ENCODE measurements around the gene MGAT4B.
"Not testable (repeated sequence)": the region's sequence is repeated elsewhere in the genome, so short reads cannot be mapped to it uniquely, and the experiment has no call there.

Gene MGAT4B

DNA sequence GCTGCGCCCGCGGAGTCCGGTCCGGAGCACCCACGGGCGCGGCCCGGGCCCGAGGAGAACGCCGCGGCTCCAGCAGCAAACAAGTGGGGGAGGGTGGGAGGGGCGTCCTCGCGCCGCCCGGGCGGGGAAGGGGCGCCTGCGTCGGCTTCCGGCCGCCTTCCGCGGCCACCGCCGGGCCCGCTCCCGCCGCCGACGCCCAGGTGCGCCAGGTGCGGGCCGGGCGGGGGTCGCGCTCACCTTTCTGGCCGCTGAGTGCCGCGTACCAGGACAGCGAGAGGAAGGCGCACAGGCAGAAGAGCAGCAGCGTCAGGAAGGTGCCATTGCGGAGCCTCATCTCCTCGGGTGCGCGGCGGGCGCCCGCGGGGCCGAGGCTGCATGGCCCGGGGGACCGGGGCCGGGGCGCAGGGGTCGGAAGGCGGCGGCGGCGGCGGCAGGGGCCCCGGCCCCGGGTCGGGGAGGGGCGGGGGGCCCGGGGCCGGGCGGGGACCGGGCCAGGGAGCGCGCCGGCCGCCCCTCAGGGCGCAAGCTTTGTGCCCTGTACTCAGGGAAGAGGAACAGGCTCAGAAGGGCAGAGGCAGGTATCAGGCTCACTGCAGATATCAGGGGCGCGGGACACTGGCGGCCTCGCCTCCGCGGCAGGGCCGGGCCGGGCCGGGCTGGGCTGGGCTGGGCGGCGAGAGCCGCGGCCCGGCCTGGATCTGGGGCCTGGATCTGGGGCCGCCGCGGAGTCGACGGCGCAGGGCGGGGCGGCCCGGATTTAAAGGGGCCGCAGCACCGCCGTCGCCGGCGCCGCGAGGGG is at the start of gene MGAT4B:
MGAT4B (minus strand) TSS at position 617 of the 799 bp plus-strand sequence; CDS start at position 334, 283 bp downstream.
- peak; percentile 56 for DNase-seq (ENCODE audit: low spot score)

DNA sequence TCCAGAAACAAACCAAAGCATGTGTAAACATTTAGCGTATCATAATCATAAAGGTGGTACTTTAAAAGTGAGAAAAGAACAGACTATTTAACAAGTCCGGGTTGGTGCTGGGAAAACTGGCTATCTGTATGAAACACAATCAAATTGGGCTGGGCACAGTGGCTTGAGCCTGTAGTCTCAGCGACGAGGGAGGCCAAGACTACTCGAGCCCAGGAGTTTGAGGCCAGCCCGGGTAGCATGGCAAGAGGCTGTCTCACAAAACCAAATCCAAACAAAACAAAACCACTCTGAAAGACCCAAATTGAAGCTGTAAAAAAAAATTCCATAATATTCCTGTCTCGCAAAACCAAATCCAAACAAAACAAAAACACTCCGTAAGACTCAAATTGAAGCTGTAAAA is 47.7 kb upstream of the MGAT4B start:
- no peak for DNase-seq (ENCODE audit: low spot score)

DNA sequence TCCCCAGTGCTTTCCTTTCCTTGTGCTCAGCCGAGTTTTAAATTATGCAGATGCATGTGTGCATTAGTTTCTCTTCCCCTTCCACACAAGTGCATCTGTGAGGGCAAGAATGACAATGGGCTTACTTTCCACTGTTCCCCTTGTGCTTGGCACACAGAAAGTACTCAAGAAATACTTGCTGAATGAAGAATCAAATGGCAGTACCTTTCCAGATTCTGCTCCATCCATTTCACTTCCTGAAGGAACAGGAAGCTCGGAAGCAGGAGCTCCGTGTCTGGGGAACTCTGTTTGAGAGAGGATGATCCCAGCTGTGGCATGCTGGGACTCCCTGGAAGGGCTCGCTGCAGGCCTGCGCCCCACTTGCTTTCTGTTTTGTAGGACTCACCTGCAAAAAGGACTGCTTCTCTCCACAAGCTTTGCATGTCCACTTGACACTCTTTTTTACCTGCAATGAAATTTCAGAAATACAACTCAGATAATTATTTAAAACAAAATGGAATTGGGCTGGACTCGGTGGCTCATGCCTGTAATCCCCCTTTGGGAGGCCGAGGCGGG is 46.4 kb upstream of the MGAT4B start:
- no peak for DNase-seq (ENCODE audit: low spot score)

DNA sequence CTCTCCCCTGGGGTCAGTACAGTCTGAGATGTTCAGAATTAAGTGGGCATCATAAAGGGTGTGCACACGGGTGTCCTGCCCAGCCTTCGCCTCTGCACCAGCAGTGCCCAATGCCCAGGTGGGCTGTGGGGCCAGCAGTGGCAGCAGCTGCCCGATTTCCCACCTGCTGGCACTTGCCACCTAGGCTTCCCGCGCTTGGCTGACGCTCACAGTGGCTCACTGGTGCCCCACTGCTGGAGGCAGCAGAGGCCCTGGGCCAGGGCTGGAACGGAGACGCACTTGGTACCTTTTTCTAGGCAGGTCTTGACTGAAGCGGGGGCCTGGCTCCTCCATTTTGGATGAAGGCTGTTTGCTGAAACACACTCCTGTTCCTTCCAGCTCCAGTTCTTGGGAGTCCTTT is 35.0 kb upstream of the MGAT4B start:
- no peak for DNase-seq (ENCODE audit: low spot score)

DNA sequence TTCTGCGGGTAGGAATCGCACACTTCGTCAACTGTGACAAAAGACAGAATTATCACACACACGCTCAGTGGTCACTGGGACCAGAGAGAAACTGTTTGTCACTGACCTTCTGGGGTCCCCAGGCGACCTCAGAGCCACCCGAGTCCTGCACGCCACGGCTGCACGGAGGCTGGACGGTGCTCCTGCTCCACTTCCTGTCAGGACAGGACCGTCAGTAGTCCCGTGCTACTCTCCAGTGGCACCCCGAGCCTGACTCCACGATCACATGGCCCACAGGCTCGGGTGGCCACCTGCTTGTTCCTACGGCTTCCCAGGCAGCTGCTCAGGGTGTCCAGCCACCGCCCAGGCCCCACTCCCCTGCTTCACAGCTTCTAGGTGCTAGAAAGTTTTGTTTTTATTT is 34.1 kb upstream of the MGAT4B start:
- DNase-seq (ENCODE audit: low spot score), result no peak

DNA sequence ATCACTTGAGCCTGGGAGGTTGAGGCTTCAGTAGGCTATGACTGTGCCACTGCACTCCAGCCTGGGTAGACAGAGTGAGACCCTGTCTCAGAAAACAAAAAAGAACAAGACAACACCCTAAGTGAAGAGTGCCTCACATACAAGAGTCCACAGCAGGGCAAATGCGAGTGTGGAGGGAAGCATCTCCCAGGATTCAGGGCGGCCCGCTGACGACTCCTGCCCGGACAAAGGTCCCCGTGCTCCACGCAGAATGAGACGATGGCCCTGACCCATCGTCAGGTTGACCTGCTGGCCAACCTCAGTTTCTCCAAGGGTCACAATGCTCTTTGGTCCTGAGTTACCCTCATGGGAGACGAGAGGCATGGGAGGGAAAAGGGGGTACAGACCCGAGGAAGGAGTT is 33.7 kb upstream of the MGAT4B start:
- no peak for DNase-seq (ENCODE audit: low spot score)

DNA sequence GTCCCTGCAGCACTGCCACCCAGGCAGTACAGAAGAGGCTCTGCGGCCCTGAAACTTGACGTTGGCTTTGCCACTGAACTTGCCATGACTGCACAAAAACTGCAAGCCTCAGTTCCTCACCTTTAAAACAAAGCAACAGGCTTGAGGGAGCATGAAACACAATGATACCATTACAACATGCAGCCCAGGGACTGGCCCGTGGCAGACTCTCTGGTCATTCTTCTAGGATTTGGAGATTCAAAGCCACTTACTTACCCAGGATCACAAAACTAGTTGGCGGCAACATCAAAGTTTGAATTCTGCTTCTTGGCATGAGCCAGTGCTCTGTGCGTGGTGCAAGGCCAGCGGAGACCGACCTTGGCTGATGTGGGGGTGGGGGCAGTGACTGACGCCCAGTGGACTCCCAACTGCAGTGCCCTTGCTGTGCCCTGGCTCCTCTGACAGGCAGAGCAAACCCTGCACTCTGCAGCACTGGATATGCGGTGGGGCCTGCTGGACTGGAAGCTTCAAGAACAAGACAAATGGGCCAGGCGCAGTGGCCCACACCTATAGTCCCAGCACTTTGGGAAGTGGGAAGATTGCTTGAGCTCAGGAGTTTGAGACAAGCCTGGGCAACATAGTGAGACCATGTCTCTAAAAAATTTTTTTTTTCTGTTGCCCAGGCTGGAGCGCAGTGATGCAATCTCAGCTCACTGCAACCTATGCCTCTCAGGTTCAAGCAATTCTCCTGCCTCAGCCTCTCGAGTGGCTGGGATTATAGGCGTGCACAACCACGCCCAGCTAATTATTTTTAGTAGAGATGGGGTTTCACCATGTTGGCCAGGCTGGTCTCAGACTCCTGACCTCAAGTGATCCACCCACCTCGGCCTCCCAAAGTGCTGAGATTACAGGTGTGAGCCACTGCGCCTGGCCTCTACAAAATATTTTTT is 32.9 kb upstream of the MGAT4B start:
- no peak for DNase-seq (ENCODE audit: low spot score)

DNA sequence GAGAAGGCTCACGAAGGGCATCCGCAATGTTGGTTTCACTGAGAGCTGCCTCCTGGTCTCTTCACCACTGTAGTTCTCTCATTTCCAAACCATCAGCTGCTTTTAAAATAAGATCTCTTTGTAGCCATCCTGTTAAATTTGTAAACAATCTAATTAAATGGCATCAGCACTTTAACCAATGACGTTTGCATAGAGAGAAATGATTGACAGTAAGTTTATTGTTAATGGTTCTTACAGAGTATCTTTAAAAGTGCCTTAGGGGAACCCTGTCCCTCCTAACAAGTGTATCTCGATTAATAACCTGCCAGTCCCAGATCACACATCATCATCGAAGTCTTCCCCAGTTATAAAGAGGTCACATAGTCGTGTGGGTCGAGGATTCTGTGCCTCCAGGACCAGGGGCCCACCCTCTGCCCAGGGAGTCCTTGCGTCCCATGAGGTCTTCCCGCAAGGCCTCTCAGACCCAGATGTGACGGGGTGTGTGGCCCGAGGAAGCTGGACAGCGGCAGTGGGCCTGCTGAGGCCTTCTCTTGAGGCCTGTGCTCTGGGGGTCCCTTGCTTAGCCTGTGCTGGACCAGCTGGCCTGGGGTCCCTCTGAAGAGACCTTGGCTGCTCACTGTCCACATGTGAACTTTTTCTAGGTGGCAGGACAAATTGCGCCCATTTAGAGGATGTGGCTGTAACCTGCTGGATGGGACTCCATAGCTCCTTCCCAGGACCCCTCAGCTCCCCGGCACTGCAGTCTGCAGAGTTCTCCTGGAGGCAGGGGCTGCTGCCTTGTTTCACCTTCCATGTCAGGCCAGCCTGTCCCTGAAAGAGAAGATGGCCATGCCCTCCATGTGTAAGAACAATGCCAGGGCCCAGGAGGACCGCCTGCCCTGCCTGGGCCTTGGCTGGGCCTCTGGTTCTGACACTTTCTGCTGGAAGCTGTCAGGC is 30.7 kb upstream of the MGAT4B start:
- DNase-seq (ENCODE audit: low spot score), result no peak

DNA sequence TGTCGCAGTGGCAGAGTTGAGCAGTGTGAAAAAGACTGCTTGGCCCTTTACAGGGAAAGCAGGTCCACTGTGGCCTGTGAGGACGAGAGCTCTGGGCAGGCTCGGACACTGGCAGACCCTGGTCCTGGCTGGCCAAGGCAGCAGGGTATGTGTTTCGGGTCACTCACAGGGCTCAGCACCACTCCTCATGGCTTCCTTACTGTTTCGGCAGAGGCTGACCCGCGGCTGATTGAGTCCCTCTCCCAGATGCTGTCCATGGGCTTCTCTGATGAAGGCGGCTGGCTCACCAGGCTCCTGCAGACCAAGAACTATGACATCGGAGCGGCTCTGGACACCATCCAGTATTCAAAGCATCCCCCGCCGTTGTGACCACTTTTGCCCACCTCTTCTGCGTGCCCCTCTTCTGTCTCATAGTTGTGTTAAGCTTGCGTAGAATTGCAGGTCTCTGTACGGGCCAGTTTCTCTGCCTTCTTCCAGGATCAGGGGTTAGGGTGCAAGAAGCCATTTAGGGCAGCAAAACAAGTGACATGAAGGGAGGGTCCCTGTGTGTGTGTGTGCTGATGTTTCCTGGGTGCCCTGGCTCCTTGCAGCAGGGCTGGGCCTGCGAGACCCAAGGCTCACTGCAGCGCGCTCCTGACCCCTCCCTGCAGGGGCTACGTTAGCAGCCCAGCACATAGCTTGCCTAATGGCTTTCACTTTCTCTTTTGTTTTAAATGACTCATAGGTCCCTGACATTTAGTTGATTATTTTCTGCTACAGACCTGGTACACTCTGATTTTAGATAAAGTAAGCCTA is 29.8 kb upstream of the MGAT4B start:
- peak; percentile 65 for DNase-seq (ENCODE audit: low spot score)

DNA sequence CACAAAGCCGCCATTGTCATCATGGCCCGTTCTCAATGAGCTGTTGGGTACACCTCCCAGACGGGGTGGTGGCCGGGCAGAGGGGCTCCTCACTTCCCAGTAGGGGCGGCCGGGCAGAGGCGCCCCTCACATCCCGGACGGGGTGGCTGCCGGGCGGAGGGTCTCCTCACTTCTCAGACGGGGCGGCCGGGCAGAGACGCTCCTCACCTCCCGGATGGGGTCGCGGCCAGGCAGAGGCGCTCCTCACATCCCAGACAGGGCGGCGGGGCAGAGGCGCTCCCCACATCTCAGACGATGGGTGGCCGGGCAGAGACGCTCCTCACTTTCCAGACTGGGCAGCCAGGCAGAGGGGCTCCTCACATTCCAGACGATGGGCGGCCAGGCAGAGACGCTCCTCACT is 28.2 kb upstream of the MGAT4B start:
- not testable (repeated sequence) for DNase-seq (ENCODE audit: low spot score)

DNA sequence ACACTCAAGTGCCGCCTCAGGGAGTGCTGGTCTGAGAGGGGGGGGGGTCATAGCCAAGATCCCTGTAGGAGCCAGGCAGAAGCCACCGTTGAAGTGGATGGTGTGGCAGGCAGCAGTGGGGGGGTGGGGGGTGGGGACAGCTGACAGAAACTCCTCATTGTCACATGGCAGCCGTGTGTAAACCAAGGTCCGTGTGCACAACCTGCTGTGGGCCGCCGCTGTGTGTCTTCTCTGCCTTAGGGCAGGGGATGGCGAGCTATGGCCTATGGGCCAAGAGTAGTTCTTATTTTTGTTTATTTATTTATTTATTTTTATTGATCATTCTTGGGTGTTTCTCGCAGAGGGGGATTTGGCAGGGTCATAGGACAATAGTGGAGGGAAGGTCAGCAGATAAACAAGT is 27.5 kb upstream of the MGAT4B start:
- no peak for DNase-seq (ENCODE audit: low spot score)

DNA sequence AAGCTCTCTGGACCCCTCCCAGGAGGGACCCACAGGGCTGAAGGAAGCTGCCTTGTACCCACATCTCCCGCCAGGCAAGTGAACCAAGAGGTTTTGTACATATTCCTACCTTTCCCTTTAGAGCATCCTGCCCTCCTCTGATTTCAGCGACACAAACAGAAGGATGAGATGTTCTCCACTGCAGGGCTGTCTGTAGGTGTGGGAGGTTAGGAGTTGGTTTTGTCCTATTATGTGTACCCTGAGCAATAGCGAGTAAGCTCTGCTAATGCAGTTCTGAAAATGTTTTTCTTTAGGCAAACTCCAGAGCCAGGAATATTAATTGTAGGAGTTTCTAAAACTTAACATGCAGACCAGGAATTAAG is 27.0 kb upstream of the MGAT4B start:
- DNase-seq (ENCODE audit: low spot score), result no peak

DNA sequence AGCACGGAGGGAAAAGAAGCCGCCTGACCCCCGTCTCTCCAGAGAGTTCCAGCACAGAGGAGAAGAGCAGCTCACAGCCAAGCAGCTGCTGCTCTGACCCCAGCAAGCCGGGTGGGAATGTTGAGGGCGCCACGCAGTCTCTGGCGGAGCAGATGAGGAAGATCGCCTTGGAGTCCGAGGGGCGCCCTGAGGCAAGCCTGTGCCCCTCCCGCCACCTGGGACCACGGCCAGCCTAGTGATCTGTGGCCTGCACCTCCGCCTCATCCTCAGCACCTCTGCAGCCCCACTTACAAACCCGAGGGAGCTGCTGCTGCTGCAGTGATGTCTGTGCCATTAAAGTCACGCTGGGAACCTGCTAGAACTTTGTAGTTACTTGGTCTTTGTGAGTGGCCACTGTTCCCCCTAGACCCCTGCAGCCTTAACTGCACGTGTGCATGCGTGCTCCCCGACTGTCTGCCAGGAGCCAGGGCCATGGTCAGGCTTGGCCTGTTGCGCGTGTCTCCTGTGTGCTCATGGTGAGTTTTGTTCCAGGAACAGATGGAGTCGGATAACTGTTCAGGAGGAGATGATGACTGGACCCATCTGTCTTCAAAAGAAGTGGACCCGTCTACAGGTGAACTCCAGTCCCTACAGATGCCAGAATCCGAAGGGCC is 26.5 kb upstream of the MGAT4B start:
- DNase-seq (ENCODE audit: low spot score), result no peak

DNA sequence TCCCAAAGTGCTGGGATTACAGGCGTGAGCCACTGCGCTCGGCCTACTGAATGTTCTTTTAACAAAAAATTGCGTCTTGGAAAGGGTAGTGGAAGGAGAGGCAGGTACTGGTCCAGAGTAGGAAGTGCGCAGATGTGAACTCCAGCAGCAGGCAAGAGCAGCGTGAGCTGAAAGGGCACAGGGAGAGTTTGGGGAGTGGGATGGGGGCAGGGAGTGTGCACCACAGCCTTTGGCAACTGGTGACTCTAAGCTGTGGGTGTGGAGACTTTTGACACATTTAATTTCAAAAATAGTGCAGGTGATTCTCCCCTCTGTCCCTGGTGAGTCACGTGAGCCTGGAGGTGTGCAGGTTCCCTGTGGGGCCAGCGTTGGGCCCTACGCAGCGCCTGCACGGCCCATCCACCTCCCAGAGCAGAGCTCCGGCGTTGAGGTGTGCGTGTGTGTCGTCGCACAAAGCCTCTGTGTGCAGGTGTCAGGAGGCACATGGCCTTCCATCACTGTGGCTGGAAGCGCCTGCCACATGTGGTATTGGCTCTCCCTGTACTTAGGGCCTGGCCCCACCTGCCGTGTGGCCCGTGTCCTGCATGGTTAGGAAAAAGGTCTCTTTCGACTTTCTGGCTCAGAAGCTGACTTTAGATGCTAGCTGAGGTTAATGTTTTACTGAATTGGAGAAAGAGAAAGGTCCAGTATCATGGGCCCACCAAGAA is 25.5 kb upstream of the MGAT4B start:
- no peak for DNase-seq (ENCODE audit: low spot score)

DNA sequence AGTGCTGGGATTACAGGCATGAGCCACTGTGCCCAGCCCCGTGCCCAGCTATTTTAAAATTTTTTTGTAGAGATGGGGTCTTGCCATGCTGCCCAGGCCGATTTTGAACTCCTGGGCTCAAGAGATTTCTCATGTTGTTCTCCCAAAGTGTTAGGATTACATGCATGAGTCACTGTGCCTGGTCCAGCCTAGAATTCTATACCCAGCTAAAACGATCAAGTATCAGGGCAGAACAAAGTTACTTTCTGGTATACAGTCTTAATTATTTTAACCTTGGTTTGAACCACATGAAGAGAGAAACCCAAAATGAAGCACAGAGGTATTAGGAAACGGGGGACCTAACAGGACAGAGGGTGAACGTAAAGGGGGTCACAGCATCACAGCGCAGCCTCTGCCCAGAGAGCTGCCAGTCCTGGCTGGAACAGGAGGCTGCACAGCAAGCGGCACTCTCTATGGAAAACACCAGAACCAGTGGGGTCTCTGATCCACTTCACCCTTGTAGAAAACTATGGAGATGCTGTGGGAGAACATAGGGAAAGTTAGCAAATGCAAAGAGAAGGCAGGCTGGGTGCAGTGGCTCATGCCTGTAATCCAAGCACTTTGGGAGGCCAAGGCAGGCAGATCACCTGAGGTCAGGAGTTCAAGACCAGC is 24.3 kb upstream of the MGAT4B start:
- no peak for DNase-seq (ENCODE audit: low spot score)

DNA sequence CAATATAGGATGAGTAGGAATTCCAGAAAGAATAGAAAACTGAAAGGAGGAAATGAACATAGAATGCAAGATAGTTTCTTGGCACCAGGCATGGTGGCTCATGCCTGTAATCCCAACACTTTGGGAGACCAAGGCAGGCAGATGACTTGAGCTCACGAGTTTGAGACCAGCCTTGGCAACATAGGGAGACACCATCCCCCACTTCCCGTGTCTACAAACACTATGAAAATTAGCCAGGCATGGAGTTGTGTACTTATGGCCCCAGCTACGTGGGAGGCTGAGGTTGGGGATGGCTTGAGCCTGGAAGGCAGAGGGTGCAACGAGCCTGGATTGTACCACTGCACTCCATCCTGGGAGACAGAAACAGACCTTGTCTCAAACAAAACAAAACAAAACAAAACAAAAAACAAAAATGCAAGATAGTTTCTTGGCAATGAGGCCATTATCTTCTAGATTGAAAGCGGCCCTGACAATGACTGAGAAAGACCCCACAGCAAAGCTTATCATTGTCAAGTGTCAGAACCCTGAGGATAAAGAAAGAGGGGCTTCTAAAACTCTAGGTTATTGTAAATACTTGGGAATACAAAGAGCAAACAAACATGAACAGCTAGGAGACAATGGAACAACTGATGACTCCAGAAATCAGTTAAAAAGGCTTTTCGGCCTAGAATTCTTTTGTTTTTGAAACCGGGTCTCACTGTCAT is 23.2 kb upstream of the MGAT4B start:
- no peak for DNase-seq (ENCODE audit: low spot score)

DNA sequence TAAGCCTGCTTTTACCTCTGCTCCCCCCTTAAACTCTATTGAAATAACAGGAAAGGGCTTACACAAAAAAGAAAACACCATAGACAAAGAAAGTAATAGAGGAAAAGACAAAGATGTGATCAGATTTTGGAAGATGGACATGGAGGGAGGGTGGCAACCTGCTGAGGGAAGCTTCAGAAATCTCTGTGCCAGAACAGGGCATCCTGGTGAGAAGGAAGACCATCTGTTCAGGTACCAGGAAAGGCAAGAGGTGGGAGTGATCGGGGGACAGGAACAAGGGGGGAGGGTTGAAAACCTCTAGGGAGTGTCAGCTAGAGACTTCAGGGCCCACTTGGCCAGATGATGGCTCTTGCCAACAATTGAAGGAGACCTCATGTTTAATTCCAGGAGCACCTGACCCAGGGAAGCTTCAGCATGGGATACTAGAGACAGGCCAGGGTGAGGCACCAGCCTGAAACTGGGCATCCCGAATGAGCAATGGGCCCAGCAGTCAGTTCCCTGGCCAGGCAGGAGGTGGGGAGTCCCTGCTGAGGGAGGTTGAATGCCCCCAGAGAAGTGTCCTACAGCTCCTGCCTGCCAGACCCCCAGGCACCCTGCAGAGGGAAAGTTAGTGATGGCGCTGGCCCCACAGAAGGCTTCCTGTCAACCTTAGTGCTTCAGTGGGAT is 22.2 kb upstream of the MGAT4B start:
- DNase-seq (ENCODE audit: low spot score), result no peak

DNA sequence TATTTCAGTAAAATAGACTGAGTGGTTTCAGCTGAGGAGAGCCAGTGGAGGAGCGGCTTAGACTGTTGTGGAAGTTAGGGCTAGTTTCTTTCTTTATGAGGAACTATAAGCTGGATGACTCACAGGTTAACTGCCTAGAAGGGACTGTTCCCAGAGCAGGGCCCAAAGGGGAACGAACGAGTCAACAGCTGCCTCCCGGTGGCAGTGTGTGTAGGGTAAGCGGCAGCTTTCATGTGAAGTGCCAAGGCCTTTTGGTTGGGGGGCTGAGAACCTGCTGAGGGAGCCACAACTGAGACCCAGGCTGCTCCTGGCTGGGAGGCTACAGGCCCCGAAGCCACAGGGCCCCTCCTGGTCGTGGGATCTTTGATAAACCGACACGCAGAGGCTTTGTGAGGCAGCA is 21.0 kb upstream of the MGAT4B start:
- DNase-seq (ENCODE audit: low spot score), result no peak

All from CD4-positive, alpha-beta T cell treated with Interleukin-6 at 100 ng/mL for 8 hours (primary cell).